Liver (tissue), 2 donors: Measurements from ENCODE around the gene NAT10.

ENCODE experiments used
- GABPA ChIP-seq, 2 donors: IDR thresholded peaks in 1 of 2; conservative IDR thresholded peaks in 1 of 2; 2 replicates each; pipeline ENCODE4 v1.6.1; 2016; ENCODE audit warnings: antibody characterized with exemption in 2 of 2, mild to moderate bottlenecking in 1 of 2, moderate library complexity in 1 of 2
- MAX ChIP-seq: IDR thresholded peaks from 2 replicates; pipeline ENCODE4 v1.6.1; 2016; ENCODE audit warnings: antibody characterized with exemption
- donor health status: healthy.

- TF ChIP-seq MAX, result no peak
- no peak for TF ChIP-seq GABPA (IDR thresholded peaks at IDR 0.05 in 1 of 2, conservative IDR thresholded peaks at IDR 0.05 in 1 of 2)
These were observed 23.4 kb downstream of the NAT10 start for GRCh38 chr11:34128824-34129223.
